AG09319 (cell line): Measurements from ENCODE around the gene CFAP97.

Experiments
- DNase-seq: peaks from one replicate; pipeline ENCODE4 v3.0.0-alpha.2; 2010; ENCODE audit warnings: low read depth; ENCODE audit errors: extremely low read depth
- TF ChIP-seq, protein P1 (sequence below): IDR thresholded peaks from 2 replicates; pipeline ENCODE4 v1.5.1; 2011; ENCODE audit warnings: low read depth, mild to moderate bottlenecking, inconsistent platforms, low read length, moderate library complexity

Gene CFAP97

DNA sequence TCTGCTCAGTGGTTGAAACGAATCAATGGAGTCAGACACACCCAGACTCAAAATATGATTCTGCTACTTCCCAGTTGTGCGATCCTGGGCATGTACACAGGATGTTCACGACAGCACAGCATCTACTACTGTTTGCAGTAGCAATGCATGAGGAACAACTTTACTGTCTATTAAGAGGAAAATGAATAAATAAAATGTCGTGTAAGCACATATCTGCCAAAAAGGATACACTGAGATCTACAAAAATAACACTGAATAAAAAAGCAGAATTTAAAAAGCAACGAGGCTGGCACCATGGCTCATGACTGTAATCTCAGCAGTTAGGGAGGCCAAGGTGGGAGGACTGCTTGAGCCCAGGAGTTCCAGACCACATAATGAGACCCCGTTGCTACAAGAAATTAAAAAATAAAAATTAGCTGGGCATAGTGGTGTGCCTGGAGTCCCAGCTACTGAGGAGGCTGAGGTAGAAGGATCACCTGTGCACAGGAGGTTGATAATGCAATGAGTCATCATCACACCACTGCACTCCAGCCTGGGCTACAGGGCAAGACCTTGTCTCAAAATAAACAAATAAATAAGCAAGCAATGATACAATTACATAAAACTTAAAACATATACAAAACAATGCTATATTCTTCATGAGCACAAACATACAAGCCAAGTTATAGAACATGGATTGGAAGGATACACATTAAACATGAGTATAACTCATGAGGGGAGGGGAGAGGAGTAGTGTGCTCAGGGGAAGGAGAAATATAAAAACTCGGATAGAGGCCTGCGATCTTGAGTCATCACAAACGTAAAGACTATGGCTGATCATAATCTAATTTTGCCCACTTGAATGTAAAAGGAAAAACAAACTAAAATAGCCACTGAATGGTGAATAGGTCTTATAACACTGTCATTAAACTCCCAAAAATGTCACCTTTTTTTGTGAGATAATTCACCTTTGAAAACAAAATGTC, 8.6 kb downstream of the CFAP97 start:
- TF ChIP-seq, protein P1, sequence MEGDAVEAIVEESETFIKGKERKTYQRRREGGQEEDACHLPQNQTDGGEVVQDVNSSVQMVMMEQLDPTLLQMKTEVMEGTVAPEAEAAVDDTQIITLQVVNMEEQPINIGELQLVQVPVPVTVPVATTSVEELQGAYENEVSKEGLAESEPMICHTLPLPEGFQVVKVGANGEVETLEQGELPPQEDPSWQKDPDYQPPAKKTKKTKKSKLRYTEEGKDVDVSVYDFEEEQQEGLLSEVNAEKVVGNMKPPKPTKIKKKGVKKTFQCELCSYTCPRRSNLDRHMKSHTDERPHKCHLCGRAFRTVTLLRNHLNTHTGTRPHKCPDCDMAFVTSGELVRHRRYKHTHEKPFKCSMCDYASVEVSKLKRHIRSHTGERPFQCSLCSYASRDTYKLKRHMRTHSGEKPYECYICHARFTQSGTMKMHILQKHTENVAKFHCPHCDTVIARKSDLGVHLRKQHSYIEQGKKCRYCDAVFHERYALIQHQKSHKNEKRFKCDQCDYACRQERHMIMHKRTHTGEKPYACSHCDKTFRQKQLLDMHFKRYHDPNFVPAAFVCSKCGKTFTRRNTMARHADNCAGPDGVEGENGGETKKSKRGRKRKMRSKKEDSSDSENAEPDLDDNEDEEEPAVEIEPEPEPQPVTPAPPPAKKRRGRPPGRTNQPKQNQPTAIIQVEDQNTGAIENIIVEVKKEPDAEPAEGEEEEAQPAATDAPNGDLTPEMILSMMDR = no peak
- no peak for DNase-seq

DNA sequence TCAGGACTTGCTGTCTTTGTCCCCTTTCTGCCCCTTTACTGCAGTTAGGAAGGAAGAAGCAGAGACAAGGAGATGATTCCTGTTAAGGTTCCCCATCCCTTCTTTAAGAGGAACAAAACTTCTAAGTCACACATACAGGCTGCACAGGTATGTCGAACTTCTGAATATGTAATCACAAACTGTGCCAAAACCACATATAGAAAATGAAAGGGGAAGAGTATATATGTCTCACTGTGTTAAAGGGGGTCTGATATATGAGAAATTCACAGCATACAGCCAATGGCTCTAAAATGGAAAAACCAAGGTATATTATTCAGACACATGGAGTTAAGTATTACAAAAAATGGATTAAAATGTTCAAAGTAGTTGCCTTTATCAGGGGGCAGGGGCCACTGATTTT, 11.7 kb downstream of the CFAP97 start:
- TF ChIP-seq, protein P1 = no peak
- DNase-seq = no peak

GRCh38 chr4:185190306-185190856, 13.4 kb downstream of the CFAP97 start:
- TF ChIP-seq, protein P1 = no peak
- no peak for DNase-seq

GRCh38 chr4:185189606-185190305, 14.0 kb downstream of the CFAP97 start:
- no peak for DNase-seq
- TF ChIP-seq, protein P1 = no peak

GRCh38 chr4:185186769-185187168, 17.0 kb downstream of the CFAP97 start:
- TF ChIP-seq, protein P1 = no peak
- no peak for DNase-seq

DNA sequence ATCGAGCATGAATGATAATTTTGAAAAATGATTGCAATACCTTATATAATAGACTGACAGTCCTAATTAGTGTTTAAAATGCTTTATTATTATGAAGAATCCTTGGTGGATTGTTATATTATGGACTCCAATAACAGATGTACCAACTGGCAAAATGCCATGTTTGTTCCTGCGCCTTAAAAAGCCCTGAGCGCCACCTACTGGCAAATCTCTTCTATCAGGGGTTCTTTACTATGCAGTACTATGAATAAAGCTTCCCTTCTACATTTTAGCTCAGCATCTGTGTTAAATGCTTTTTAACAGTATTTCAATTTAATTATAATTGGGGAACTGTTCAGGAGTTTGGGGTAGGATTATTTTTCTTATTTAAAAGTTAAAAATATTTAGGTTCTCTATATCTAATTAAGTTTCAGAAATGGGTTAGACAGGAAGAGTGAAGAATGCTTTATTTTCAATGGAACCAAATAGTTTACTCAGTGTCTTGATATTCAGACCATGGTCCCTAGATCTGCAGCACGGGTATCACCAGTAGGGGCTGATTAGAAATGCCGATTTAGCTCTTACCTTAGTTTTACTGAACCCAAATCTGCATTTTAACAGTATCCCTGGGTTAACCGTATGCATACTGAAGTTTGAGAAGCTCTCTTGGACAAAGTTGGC, 20.0 kb downstream of the CFAP97 start:
- peak; percentile 82 for DNase-seq
- TF ChIP-seq, protein P1 = peak; percentile 83
